ENCODE data around the gene DIPK1B. TPM values are rescaled to one million over a fixed set of nuclear protein-coding genes. Genes with fewer than 3 reads are reported as not detected.

Gene DIPK1B
- polyA plus RNA-seq, 6 donors from 2014 or later: 0.91 to 71.6 (median 15.1) TPM

- Mint-ChIP-seq H3K27me3 (no peaks in the 10 kb centered on the region), H3K36me3 (no peaks in the 10 kb centered on the region), H3K9me3 (no peaks in the 10 kb centered on the region), H3K27ac (peak overlapping the region in 1 of 6 donors; percentile 33), H3K4me3 (no peak overlapping the region), H3K4me1 (peaks cover 7 to 13% (median 8%) of the 10 kb centered on the region in 3 donors)
- ATAC-seq (ENCODE audit: low read depth in 2 of 2) (no peak), DNase-seq (no peak)
Measured at GRCh38 chr9:136676920-136677686, 35.3 kb upstream of the DIPK1B start.

- no peak overlapping the region for H3K4me3 Mint-ChIP-seq
- no peaks in the 10 kb centered on the region for H3K27me3 Mint-ChIP-seq
- DNase-seq (no peak), ATAC-seq (ENCODE audit: low read depth in 2 of 2) (no peak)
- H3K27ac Mint-ChIP-seq: no peak overlapping the region
- H3K9me3 Mint-ChIP-seq: no peaks in the 10 kb centered on the region
- H3K36me3 Mint-ChIP-seq: no peaks in the 10 kb centered on the region
- H3K4me1 Mint-ChIP-seq: peaks cover 7 to 13% (median 8%) of the 10 kb centered on the region in 3 donors
Measured at GRCh38 chr9:136678034-136678433, 34.3 kb upstream of the DIPK1B start.

GRCh38 chr9:136678624-136679023, 33.7 kb upstream of the DIPK1B start:
- ATAC-seq (ENCODE audit: low read depth in 2 of 2) (no peak), DNase-seq (no peak)
- Mint-ChIP-seq H3K27ac (no peak overlapping the region), H3K27me3 (no peaks in the 10 kb centered on the region), H3K36me3 (no peaks in the 10 kb centered on the region), H3K9me3 (no peaks in the 10 kb centered on the region), H3K4me1 (peaks cover 7 to 13% (median 8%) of the 10 kb centered on the region in 3 donors), H3K4me3 (no peak overlapping the region)

- Mint-ChIP-seq H3K4me1 (peaks cover 7 to 10% (median 8%) of the 10 kb centered on the region in 3 donors), H3K27ac (peak overlapping the region in 3 of 6 donors; percentile 34 to 86 (median 63)), H3K36me3 (no peaks in the 10 kb centered on the region), H3K27me3 (no peaks in the 10 kb centered on the region), H3K9me3 (no peaks in the 10 kb centered on the region), H3K4me3 (peak overlapping the region in 1 of 8 donors; percentile 43)
- DNase-seq: no peak
- no peak for ATAC-seq (ENCODE audit: low read depth in 2 of 2)
Measured at GRCh38 chr9:136679431-136679941, 32.9 kb upstream of the DIPK1B start.

GRCh38 chr9:136681029-136681428, 31.3 kb upstream of the DIPK1B start:
- Mint-ChIP-seq H3K27me3 (no peaks in the 10 kb centered on the region), H3K9me3 (no peaks in the 10 kb centered on the region), H3K4me3 (no peak overlapping the region), H3K36me3 (no peaks in the 10 kb centered on the region), H3K4me1 (peaks cover 10 to 13% (median 13%) of the 10 kb centered on the region in 3 donors), H3K27ac (no peak overlapping the region)
- no peak for ATAC-seq (ENCODE audit: low read depth in 2 of 2)
- DNase-seq: no peak

- DNase-seq (no peak), ATAC-seq (ENCODE audit: low read depth in 2 of 2) (no peak)
- Mint-ChIP-seq H3K27ac (no peak overlapping the region), H3K4me3 (no peak overlapping the region), H3K4me1 (peaks cover 12 to 17% (median 17%) of the 10 kb centered on the region in 3 donors), H3K27me3 (no peaks in the 10 kb centered on the region), H3K9me3 (no peaks in the 10 kb centered on the region), H3K36me3 (no peaks in the 10 kb centered on the region)
Measured at GRCh38 chr9:136681945-136682699, 30.2 kb upstream of the DIPK1B start.

- no peaks in the 10 kb centered on the region for H3K36me3 Mint-ChIP-seq
- no peak overlapping the region for H3K4me3 Mint-ChIP-seq
- no peak overlapping the region for H3K27ac Mint-ChIP-seq
- H3K27me3 Mint-ChIP-seq: no peaks in the 10 kb centered on the region
- peaks cover 12 to 17% (median 17%) of the 10 kb centered on the region in 3 donors for H3K4me1 Mint-ChIP-seq
- DNase-seq: no peak
- no peaks in the 10 kb centered on the region for H3K9me3 Mint-ChIP-seq
- ATAC-seq (ENCODE audit: low read depth in 2 of 2): no peak
Measured at GRCh38 chr9:136682710-136683109, 29.7 kb upstream of the DIPK1B start.

GRCh38 chr9:136683173-136683745, 29.1 kb upstream of the DIPK1B start:
- no peak for DNase-seq
- H3K27me3 Mint-ChIP-seq: no peaks in the 10 kb centered on the region

GRCh38 chr9:136683755-136684154, 28.6 kb upstream of the DIPK1B start:
- Mint-ChIP-seq H3K36me3 (no peaks in the 10 kb centered on the region), H3K4me1 (peaks cover 17% of the 10 kb centered on the region in 3 donors), H3K4me3 (peak overlapping the region in 1 of 8 donors; percentile 61), H3K27me3 (no peaks in the 10 kb centered on the region), H3K27ac (no peak overlapping the region), H3K9me3 (no peaks in the 10 kb centered on the region)
- DNase-seq (no peak), ATAC-seq (ENCODE audit: low read depth in 2 of 2) (no peak)

More at GRCh38 chr9:136683173-136683745, 29.1 kb upstream of the DIPK1B start:
- H3K4me1 Mint-ChIP-seq: peaks cover 15 to 17% (median 17%) of the 10 kb centered on the region in 3 donors
- H3K27ac Mint-ChIP-seq: peak overlapping the region in 1 of 6 donors; percentile 29
- H3K4me3 Mint-ChIP-seq: no peak overlapping the region
- H3K36me3 Mint-ChIP-seq: no peaks in the 10 kb centered on the region
- H3K9me3 Mint-ChIP-seq: no peaks in the 10 kb centered on the region
- ATAC-seq (ENCODE audit: low read depth in 2 of 2): no peak

- H3K27me3 Mint-ChIP-seq: no peaks in the 10 kb centered on the region
- H3K4me1 Mint-ChIP-seq: peaks cover 13 to 16% (median 14%) of the 10 kb centered on the region in 3 donors
- no peak overlapping the region for H3K27ac Mint-ChIP-seq
Measured at GRCh38 chr9:136684339-136684738, 28.0 kb upstream of the DIPK1B start.

GRCh38 chr9:136684799-136685198, 27.6 kb upstream of the DIPK1B start:
- DNase-seq: no peak
- no peaks in the 10 kb centered on the region for H3K36me3 Mint-ChIP-seq
- ATAC-seq (ENCODE audit: low read depth in 2 of 2): no peak
- H3K4me3 Mint-ChIP-seq: peak overlapping the region in 2 of 8 donors; percentile 16 to 84
- H3K27me3 Mint-ChIP-seq: no peaks in the 10 kb centered on the region
- no peaks in the 10 kb centered on the region for H3K9me3 Mint-ChIP-seq
- H3K4me1 Mint-ChIP-seq: peaks cover 9 to 11% (median 11%) of the 10 kb centered on the region in 3 donors
- no peak overlapping the region for H3K27ac Mint-ChIP-seq

More at GRCh38 chr9:136684339-136684738, 28.0 kb upstream of the DIPK1B start:
- ATAC-seq (ENCODE audit: low read depth in 2 of 2): no peak
- no peaks in the 10 kb centered on the region for H3K9me3 Mint-ChIP-seq
- DNase-seq: no peak
- H3K4me3 Mint-ChIP-seq: peak overlapping the region in 1 of 8 donors; percentile 6
- H3K36me3 Mint-ChIP-seq: no peaks in the 10 kb centered on the region

- DNase-seq: no peak
- no peak for ATAC-seq (ENCODE audit: low read depth in 2 of 2)
- Mint-ChIP-seq H3K27ac (no peak overlapping the region), H3K27me3 (no peaks in the 10 kb centered on the region), H3K4me1 (peaks cover 10 to 13% (median 11%) of the 10 kb centered on the region in 3 donors), H3K36me3 (no peaks in the 10 kb centered on the region), H3K4me3 (peak overlapping the region in 6 of 8 donors; percentile 29 to 93 (median 59)), H3K9me3 (no peaks in the 10 kb centered on the region)
Measured at GRCh38 chr9:136685216-136685615, 27.2 kb upstream of the DIPK1B start.

- Mint-ChIP-seq H3K4me3 (peak overlapping the region; percentile 77 to 93 (median 84)), H3K27me3 (no peaks in the 10 kb centered on the region), H3K4me1 (peaks cover 10 to 13% (median 11%) of the 10 kb centered on the region in 3 donors), H3K27ac (peak overlapping the region in 3 of 6 donors; percentile 14 to 79 (median 74)), H3K36me3 (no peaks in the 10 kb centered on the region), H3K9me3 (no peaks in the 10 kb centered on the region)
- ATAC-seq (ENCODE audit: low read depth in 2 of 2) (no peak), DNase-seq (no peak)
Measured at GRCh38 chr9:136685790-136686533, 26.4 kb upstream of the DIPK1B start.

Measured in naive B cell (primary cell).